ENCODE data around the gene KRTAP10-4.

DNA sequence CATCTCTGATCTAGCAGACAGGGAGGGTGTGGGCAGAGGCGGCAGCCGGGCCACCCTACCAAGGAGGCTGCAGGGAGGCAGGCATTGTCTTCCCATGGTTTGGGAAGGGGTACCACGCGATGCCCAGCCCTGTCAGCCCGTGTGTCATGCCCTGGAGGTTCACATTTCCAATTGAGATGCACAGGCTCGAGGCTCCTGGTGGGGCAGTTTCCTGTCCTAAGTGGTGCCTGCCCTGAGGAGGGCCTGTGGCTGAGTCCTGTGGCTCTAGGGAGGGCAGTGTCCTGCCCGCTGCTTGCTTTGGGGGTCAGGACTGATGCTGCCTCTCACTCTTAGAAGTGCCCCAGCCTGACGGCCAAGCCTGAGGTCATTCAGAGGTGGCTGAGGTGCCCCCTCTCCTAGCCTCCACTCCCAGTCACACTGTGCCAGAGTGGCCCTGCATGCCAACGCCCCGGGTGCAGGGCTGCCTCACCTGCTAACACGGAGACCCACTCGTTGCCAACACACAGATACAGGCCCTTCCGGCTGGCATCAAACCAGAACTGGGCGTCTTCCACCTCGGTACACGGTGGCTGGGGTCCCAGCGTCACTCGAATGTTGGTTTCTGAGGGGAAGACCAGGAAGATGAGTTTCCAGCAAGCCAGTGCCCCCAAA lies 45.4 kb upstream of the KRTAP10-4 start:
- no peak for TF ChIP-seq POLR2A (IDR thresholded peaks at IDR 0.05; ENCODE audit: low read depth, low read length)
- no peak for TF ChIP-seq SPI1 (IDR thresholded peaks at IDR 0.05; ENCODE audit: low read depth, low read length)
- TF ChIP-seq POLR2AphosphoS5 (IDR thresholded peaks at IDR 0.05; ENCODE audit: low read depth, low read length) = no peak
- no peak for TF ChIP-seq TAF1 (IDR thresholded peaks at IDR 0.05; ENCODE audit: low read depth, low read length)
- no peak for TF ChIP-seq POU2F2 (IDR thresholded peaks at IDR 0.05; ENCODE audit: low read depth, low read length)

Measured in GM12891 (cell line).